Mesenchymal stem cell (in vitro differentiated cells and primary cell): ENCODE data around the gene PPDPF.
"Not testable (repeated sequence)": the region's sequence is repeated elsewhere in the genome, so short reads cannot be mapped to it uniquely, and the experiment has no call there.

Experiments used
- DNase-seq: peaks from one replicate; pipeline ENCODE4 v3.0.0-alpha.2; 2013
- H2AFZ ChIP-seq: one replicate; pipeline ENCODE4 v1.6.1; 2013; ENCODE audit warnings: low read depth, mild to moderate bottlenecking, control low read depth, inconsistent platforms, low read length, moderate library complexity
- H2AK5ac ChIP-seq: 2 replicates; pipeline ENCODE4 v1.6.1; 2013; ENCODE audit warnings: low read length, moderate library complexity, mild to moderate bottlenecking, inconsistent platforms; ENCODE audit not compliant: severe bottlenecking
- H2BK120ac ChIP-seq: one replicate; pipeline ENCODE4 v1.6.1; 2013; ENCODE audit warnings: low read depth, mild to moderate bottlenecking, inconsistent platforms, low read length, moderate library complexity
- H2BK12ac ChIP-seq, 2 experiments: one replicate each; pipeline ENCODE4 v1.6.1; 2013; ENCODE audit warnings: inconsistent platforms in 2 of 2, low read length in 2 of 2, mild to moderate bottlenecking in 2 of 2, moderate library complexity in 2 of 2, control low read depth in 1 of 2
- H2BK15ac ChIP-seq: one replicate; pipeline ENCODE4 v1.6.1; 2013; ENCODE audit warnings: mild to moderate bottlenecking, low read depth, inconsistent platforms; ENCODE audit not compliant: poor library complexity, severe bottlenecking
- H2BK5ac ChIP-seq: 2 replicates; pipeline ENCODE4 v1.6.1; 2013; ENCODE audit warnings: low read depth, mild to moderate bottlenecking, low read length, control low read depth, inconsistent platforms; ENCODE audit not compliant: poor library complexity, severe bottlenecking
- H3K14ac ChIP-seq, 2 experiments: one replicate each; pipeline ENCODE4 v1.6.1; 2013; ENCODE audit warnings: inconsistent platforms in 2 of 2, low read length in 2 of 2, control low read depth in 1 of 2, mild to moderate bottlenecking in 1 of 2, moderate library complexity in 1 of 2
- H3K18ac ChIP-seq, 2 experiments: one replicate each; pipeline ENCODE4 v1.6.1; 2013; ENCODE audit warnings: inconsistent platforms in 2 of 2, low read length in 2 of 2, control low read depth in 1 of 2, low read depth in 1 of 2, mild to moderate bottlenecking in 1 of 2
- H3K23ac ChIP-seq, 2 experiments: one replicate each; pipeline ENCODE4 v1.6.1; 2013; ENCODE audit warnings: inconsistent platforms in 2 of 2, low read length in 2 of 2, mild to moderate bottlenecking in 2 of 2, moderate library complexity in 2 of 2, control low read depth in 1 of 2
- H3K27ac ChIP-seq: 2 replicates; pipeline ENCODE4 v1.5.1; 2013; ENCODE audit warnings: mild to moderate bottlenecking, moderate library complexity, low read length, control low read depth, inconsistent platforms; ENCODE audit not compliant: poor library complexity, severe bottlenecking
- H3K27me3 ChIP-seq, 2 experiments: 2 replicates each; pipeline versions ENCODE4 v1.6.1 to v1.7.0; 2013; ENCODE audit warnings: low read length in 2 of 2, mild to moderate bottlenecking in 2 of 2, moderate library complexity in 2 of 2, control low read depth in 1 of 2, inconsistent platforms in 1 of 2; ENCODE audit not compliant: control insufficient read depth in 1 of 2, insufficient read depth in 1 of 2
- H3K36me3 ChIP-seq, 2 experiments: 2 replicates each; pipeline versions ENCODE4 v1.6.1 to v1.7.0; 2013; ENCODE audit warnings: low read length in 2 of 2, control low read depth in 1 of 2, inconsistent platforms in 1 of 2, low read depth in 1 of 2, mild to moderate bottlenecking in 1 of 2; ENCODE audit not compliant: insufficient read depth in 2 of 2, control insufficient read depth in 1 of 2
- H3K4ac ChIP-seq, 2 experiments: one replicate each; pipeline ENCODE4 v1.6.1; 2013; ENCODE audit warnings: inconsistent platforms in 2 of 2, low read length in 2 of 2, mild to moderate bottlenecking in 2 of 2, moderate library complexity in 2 of 2, control low read depth in 1 of 2, low read depth in 1 of 2
- H3K4me1 ChIP-seq: 2 replicates; pipeline ENCODE4 v1.6.1; 2013; ENCODE audit warnings: low read depth, low read length, control low read depth; ENCODE audit not compliant: control insufficient read depth, insufficient read depth
- H3K4me2 ChIP-seq: 2 replicates; pipeline ENCODE4 v1.6.1; 2013; ENCODE audit warnings: low read length, mild to moderate bottlenecking, inconsistent platforms; ENCODE audit not compliant: poor library complexity, severe bottlenecking
- H3K4me3 ChIP-seq, 2 experiments: 2 replicates each; pipeline versions ENCODE4 v1.5.1 to v1.7.0; 2013; ENCODE audit warnings: low read length in 2 of 2, mild to moderate bottlenecking in 2 of 2, control low read depth in 1 of 2, low read depth in 1 of 2; ENCODE audit not compliant: insufficient read depth in 1 of 2
- H3K79me1 ChIP-seq: replicated peaks from 2 replicates; pipeline ENCODE4 v1.6.1; 2013; ENCODE audit warnings: mild to moderate bottlenecking, control low read depth, low read length, inconsistent platforms; ENCODE audit not compliant: poor library complexity, severe bottlenecking
- H3K9ac ChIP-seq: 2 replicates; pipeline ENCODE4 v1.7.0; 2013; ENCODE audit warnings: mild to moderate bottlenecking, low read length, moderate library complexity
- H3K9me3 ChIP-seq: 2 replicates; pipeline ENCODE4 v1.7.0; 2013; ENCODE audit warnings: mild to moderate bottlenecking, low read length; ENCODE audit not compliant: control insufficient read depth
- H4K8ac ChIP-seq: one replicate; pipeline ENCODE4 v1.6.1; 2013; ENCODE audit warnings: inconsistent platforms, mild to moderate bottlenecking, low read length, moderate library complexity
- H4K91ac ChIP-seq: one replicate; pipeline ENCODE4 v1.6.1; 2013; ENCODE audit warnings: mild to moderate bottlenecking, low read length, inconsistent platforms
- WGBS: methylation state at CpG from one replicate; pipeline ENCODE4 v1.1.7; 2013; ENCODE audit warnings: mixed read lengths; 5-methylcytosine and 5-hydroxymethylcytosine counted together

PPDPF gene

GRCh38 chr20:63557481-63557891 is 36.9 kb downstream of the PPDPF start:
- H3K4me1 ChIP-seq, result peaks cover 24% of the 10 kb centered on the region
- no peak overlapping the region for H3K4ac ChIP-seq
- H3K9ac ChIP-seq, result no peak overlapping the region
- H2BK5ac ChIP-seq, result no peak overlapping the region
- peaks cover 0 to 8% of the 10 kb centered on the region in 2 experiments for H3K27me3 ChIP-seq
- no peak overlapping the region for H4K8ac ChIP-seq
- H3K18ac ChIP-seq, result no peak overlapping the region
- H2BK120ac ChIP-seq, result no peak overlapping the region
- 96% methylated on average over 18 of the region's 19 CpGs for WGBS
- DNase-seq, result no peak
- H3K9me3 ChIP-seq, result no peaks in the 10 kb centered on the region
- no peak overlapping the region for H3K23ac ChIP-seq
- no peak overlapping the region for H4K91ac ChIP-seq
- no peak overlapping the region for H2AK5ac ChIP-seq
- no peak overlapping the region for H3K14ac ChIP-seq
- H3K4me2 ChIP-seq, result no peak overlapping the region
- H2BK15ac ChIP-seq, result no peak overlapping the region
- no peak overlapping the region for H2AFZ ChIP-seq
- no peak overlapping the region for H3K4me3 ChIP-seq
- peaks cover 32 to 46% of the 10 kb centered on the region in 2 experiments for H3K36me3 ChIP-seq
- H3K79me1 ChIP-seq, result no peaks in the 10 kb centered on the region
- no peak overlapping the region for H3K27ac ChIP-seq
- no peak overlapping the region for H2BK12ac ChIP-seq

GRCh38 chr20:63558804-63559484 is 38.4 kb downstream of the PPDPF start:
- H3K79me1 ChIP-seq, result no peaks in the 10 kb centered on the region
- H4K8ac ChIP-seq, result no peak overlapping the region
- H2AK5ac ChIP-seq, result no peak overlapping the region
- no peak overlapping the region for H2BK5ac ChIP-seq
- H2BK120ac ChIP-seq, result no peak overlapping the region
- 96% methylated on average over 12 of the region's 14 CpGs for WGBS
- no peak overlapping the region for H2BK12ac ChIP-seq
- H3K18ac ChIP-seq, result no peak overlapping the region
- H2AFZ ChIP-seq, result no peak overlapping the region
- no peak overlapping the region for H4K91ac ChIP-seq
- H3K23ac ChIP-seq, result no peak overlapping the region
- no peak overlapping the region for H3K14ac ChIP-seq
- H3K9ac ChIP-seq, result no peak overlapping the region
- no peak overlapping the region for H3K4me3 ChIP-seq
- H3K4me1 ChIP-seq, result peaks cover 13% of the 10 kb centered on the region
- H3K9me3 ChIP-seq, result no peaks in the 10 kb centered on the region
- H3K36me3 ChIP-seq, result peaks cover 43 to 61% of the 10 kb centered on the region in 2 experiments
- no peak overlapping the region for H3K4ac ChIP-seq
- no peak overlapping the region for H2BK15ac ChIP-seq
- H3K27me3 ChIP-seq, result peaks cover 0 to 5% of the 10 kb centered on the region in 2 experiments
- H3K27ac ChIP-seq, result no peak overlapping the region
- no peak overlapping the region for H3K4me2 ChIP-seq
- DNase-seq, result no peak

- H2AFZ ChIP-seq, H2BK12ac ChIP-seq, H3K27me3 ChIP-seq, H3K14ac ChIP-seq, H3K4me3 ChIP-seq, H3K4ac ChIP-seq, H2BK120ac ChIP-seq, H4K91ac ChIP-seq, H3K18ac ChIP-seq, H2BK5ac ChIP-seq, H3K23ac ChIP-seq, H4K8ac ChIP-seq, H3K79me1 ChIP-seq, DNase-seq, H2AK5ac ChIP-seq, H3K27ac ChIP-seq, H3K9ac ChIP-seq, H3K4me1 ChIP-seq, H2BK15ac ChIP-seq, H3K4me2 ChIP-seq, H3K9me3 ChIP-seq: not testable (repeated sequence)
- 97% methylated on average over 30 of the region's 31 CpGs for WGBS
- peaks cover 50 to 68% of the 10 kb centered on the region in 2 experiments for H3K36me3 ChIP-seq
Observed at GRCh38 chr20:63559485-63560332, 39.1 kb downstream of the PPDPF start.

- H3K4me2 ChIP-seq, result no peak overlapping the region
- no peak overlapping the region for H2BK120ac ChIP-seq
- peaks cover 50 to 75% of the 10 kb centered on the region in 2 experiments for H3K36me3 ChIP-seq
- no peak overlapping the region for H2BK5ac ChIP-seq
- H3K4ac ChIP-seq, result no peak overlapping the region
- H2BK12ac ChIP-seq, result no peak overlapping the region
- H3K27ac ChIP-seq, result no peak overlapping the region
- peaks cover 4% of the 10 kb centered on the region for H3K4me1 ChIP-seq
- H2AK5ac ChIP-seq, result no peak overlapping the region
- no peak overlapping the region for H4K91ac ChIP-seq
- no peaks in the 10 kb centered on the region for H3K27me3 ChIP-seq
- no peaks in the 10 kb centered on the region for H3K9me3 ChIP-seq
- no peak overlapping the region for H3K4me3 ChIP-seq
- no peak overlapping the region for H3K9ac ChIP-seq
- DNase-seq, result no peak
- H3K18ac ChIP-seq, result no peak overlapping the region
- H4K8ac ChIP-seq, result no peak overlapping the region
- H2BK15ac ChIP-seq, result no peak overlapping the region
- no peak overlapping the region for H2AFZ ChIP-seq
- H3K23ac ChIP-seq, result no peak overlapping the region
- WGBS, result 96% methylated on average over 16 of the region's 16 CpGs
- no peak overlapping the region for H3K14ac ChIP-seq
- H3K79me1 ChIP-seq, result no peaks in the 10 kb centered on the region
Observed at GRCh38 chr20:63560333-63560805, 39.8 kb downstream of the PPDPF start.
